HL-60/S4 treated with phorbol 12-myristate 13-acetate at 8.2 ng/mL for 4 days and 3 days (cell line): ENCODE results near the gene TMEM141.

ENCODE experiments used
- in situ Hi-C: fragments of 300-500 bp; cut with MboI; formaldehyde crosslinking; loops from 2 replicates; pipeline ENCODE4 v1.15.0; 2022; ENCODE audit warnings: low sequenced_read_pairs

Gene TMEM141

GRCh38 chr9:136808075-136808805, 17.1 kb downstream of the TMEM141 start:
- in situ Hi-C loops: no loop called here

GRCh38 chr9:136808806-136809158, 17.6 kb downstream of the TMEM141 start:
- in situ Hi-C loops: no loop called here

GRCh38 chr9:136814725-136815421, 23.7 kb downstream of the TMEM141 start:
- in situ Hi-C loops: no loop called here

- in situ Hi-C loops: no loop called here
These were observed 24.3 kb downstream of the TMEM141 start for GRCh38 chr9:136815422-136815782.

GRCh38 chr9:136820971-136821825, 30.1 kb downstream of the TMEM141 start:
- in situ Hi-C loops: no loop called here

GRCh38 chr9:136821826-136822544, 30.8 kb downstream of the TMEM141 start:
- in situ Hi-C loops: no loop called here

GRCh38 chr9:136823136-136824046, 32.2 kb downstream of the TMEM141 start:
- in situ Hi-C loops: no loop called here

GRCh38 chr9:136824496-136825225, 33.5 kb downstream of the TMEM141 start:
- in situ Hi-C loops: no loop called here

- in situ Hi-C loops: no loop called here
These were observed 34.4 kb downstream of the TMEM141 start for GRCh38 chr9:136825295-136826187.

GRCh38 chr9:136826188-136826541, 35.0 kb downstream of the TMEM141 start:
- in situ Hi-C loops: no loop called here

GRCh38 chr9:136826703-136827582, 35.8 kb downstream of the TMEM141 start:
- in situ Hi-C loops: no loop called here

GRCh38 chr9:136827794-136828473, 36.8 kb downstream of the TMEM141 start:
- in situ Hi-C loops: no loop called here

- in situ Hi-C loops: no loop called here
These were observed 37.5 kb downstream of the TMEM141 start for GRCh38 chr9:136828474-136829140.

- in situ Hi-C loops: no loop called here
These were observed 38.3 kb downstream of the TMEM141 start for GRCh38 chr9:136829412-136829811.

GRCh38 chr9:136829981-136830885, 39.1 kb downstream of the TMEM141 start:
- in situ Hi-C loops: no loop called here
